Measurements from ENCODE around the gene SNX33. TPM values are rescaled to one million over a fixed set of nuclear protein-coding genes. Genes with fewer than 3 reads are reported as not detected.
"Not testable (repeated sequence)": the region's sequence is repeated elsewhere in the genome, so short reads cannot be mapped to it uniquely, and the experiment has no call there.

Gene SNX33
- total and polyA plus RNA-seq, 2 donors (not counting 1 experiment from before 2014, with no cell fraction given), result 0.22 to 0.59 TPM

- TF ChIP-seq CTCF (IDR thresholded peaks at IDR 0.05), result no peak
- TF ChIP-seq EZH2 (IDR thresholded peaks at IDR 0.05; ENCODE audit: borderline replicate concordance, insufficient read depth, low read depth, low read length, poor library complexity, severe bottlenecking), result no peak
- intact Hi-C loops (cut with micrococcal nuclease), result no loop called here
- Mint-ChIP-seq H3K27me3 (no peaks in the 10 kb centered on the region), H3K4me3 (no peak overlapping the region), H3K9me3 (ENCODE audit: insufficient read depth) (no peaks in the 10 kb centered on the region), H3K27ac (no peak overlapping the region), H3K4me1 (peaks cover 15% of the 10 kb centered on the region)
- Histone ChIP-seq H3K27ac (ENCODE audit: low read length in 2 of 2) (no peak overlapping the region), H3K36me3 (replicated peaks in 1 of 2; ENCODE audit: control extremely low read depth in 1 of 2, control insufficient read depth in 1 of 2, extremely low read depth in 1 of 2, insufficient read depth in 2 of 2, low read length in 1 of 2) (no peaks in the 10 kb centered on the region), H3K9ac (ENCODE audit: low read length) (no peak overlapping the region), H3K4me2 (replicated peaks; ENCODE audit: low read depth, low read length, poor library complexity, severe bottlenecking) (no peak overlapping the region), H3K4me1 (ENCODE audit: control insufficient read depth in 2 of 2, insufficient read depth in 2 of 2, low read length in 2 of 2) (peaks cover 6 to 15% of the 10 kb centered on the region in 2 donors), H3K4me3 (ENCODE audit: control extremely low read depth in 1 of 5, extremely low read depth in 1 of 5, insufficient read depth in 1 of 5, low read depth in 2 of 5, low read length in 4 of 5) (no peak overlapping the region), H3K79me2 (ENCODE audit: control insufficient read depth, insufficient read depth, low read length) (no peaks in the 10 kb centered on the region), H2AFZ (ENCODE audit: insufficient read depth, low read depth, low read length, poor library complexity, severe bottlenecking) (no peak overlapping the region), H4K20me1 (ENCODE audit: control insufficient read depth, insufficient read depth, low read length, poor library complexity, severe bottlenecking) (no peaks in the 10 kb centered on the region), H3K9me3 (ENCODE audit: control extremely low read depth in 1 of 3, control insufficient read depth in 2 of 3, insufficient read depth in 1 of 3, low read length in 2 of 3) (no peaks in the 10 kb centered on the region), H3K27me3 (replicated peaks in 1 of 4; ENCODE audit: control extremely low read depth in 1 of 4, control insufficient read depth in 3 of 4, insufficient read depth in 4 of 4, low read length in 3 of 4) (no peaks in the 10 kb centered on the region)
- ATAC-seq (ENCODE audit: low read depth), result no peak
- DNase-seq, result no peak
- ChIA-PET CTCF (interaction anchor here (1.2 kb wide), 1 partner anchor 12 kb away, joined by 4 read pairs; no protein-coding TSS in a partner anchor), POLR2A (no interaction called here)
- 93% methylated on average over 12 of the region's 14 CpGs for WGBS (ENCODE audit: insufficient coverage)
These were observed 58.4 kb downstream of the SNX33 start for GRCh38 chr15:75705854-75706681.

GRCh38 chr15:75706682-75706954 is 58.9 kb downstream of the SNX33 start:
- CTCF ChIA-PET, result interaction anchor here (0.7 to 1.2 kb wide), 2 partner anchors 12 to 416 kb away, joined by 3 to 4 read pairs; no protein-coding TSS in a partner anchor
- Mint-ChIP-seq H3K27ac (no peak overlapping the region), H3K27me3 (peaks cover 2% of the 10 kb centered on the region), H3K4me3 (no peak overlapping the region), H3K4me1 (peaks cover 10% of the 10 kb centered on the region), H3K9me3 (ENCODE audit: insufficient read depth) (no peaks in the 10 kb centered on the region)
- peaks cover 6 to 9% of the 10 kb centered on the region in 2 donors for H3K4me1 ChIP-seq (ENCODE audit: control insufficient read depth in 2 of 2, insufficient read depth in 2 of 2, low read length in 2 of 2)
- no peak overlapping the region for H3K4me3 ChIP-seq (ENCODE audit: control extremely low read depth in 1 of 5, extremely low read depth in 1 of 5, insufficient read depth in 1 of 5, low read depth in 2 of 5, low read length in 4 of 5)
- TF ChIP-seq EZH2 (IDR thresholded peaks at IDR 0.05; ENCODE audit: borderline replicate concordance, insufficient read depth, low read depth, low read length, poor library complexity, severe bottlenecking) (no peak), CTCF (IDR thresholded peaks at IDR 0.05) (no peak)
- no peak overlapping the region for H3K27ac ChIP-seq (ENCODE audit: low read length in 2 of 2)
- no peaks in the 10 kb centered on the region for H3K9me3 ChIP-seq (ENCODE audit: control extremely low read depth in 1 of 3, control insufficient read depth in 2 of 3, insufficient read depth in 1 of 3, low read length in 2 of 3)
- H2AFZ ChIP-seq (ENCODE audit: insufficient read depth, low read depth, low read length, poor library complexity, severe bottlenecking), result no peak overlapping the region
- H3K4me2 ChIP-seq (replicated peaks; ENCODE audit: low read depth, low read length, poor library complexity, severe bottlenecking), result no peak overlapping the region
- no peaks in the 10 kb centered on the region for H3K79me2 ChIP-seq (ENCODE audit: control insufficient read depth, insufficient read depth, low read length)
- no peaks in the 10 kb centered on the region for H4K20me1 ChIP-seq (ENCODE audit: control insufficient read depth, insufficient read depth, low read length, poor library complexity, severe bottlenecking)
- 90% methylated on average over 1 of the region's 2 CpGs for whole genome bisulfite sequencing (ENCODE audit: insufficient coverage)
- POLR2A ChIA-PET, result no interaction called here
- no peak overlapping the region for H3K9ac ChIP-seq (ENCODE audit: low read length)
- intact Hi-C loops (cut with micrococcal nuclease), result no loop called here
- H3K36me3 ChIP-seq (replicated peaks in 1 of 2; ENCODE audit: control extremely low read depth in 1 of 2, control insufficient read depth in 1 of 2, extremely low read depth in 1 of 2, insufficient read depth in 2 of 2, low read length in 1 of 2), result no peaks in the 10 kb centered on the region
- H3K27me3 ChIP-seq (replicated peaks in 1 of 4; ENCODE audit: control extremely low read depth in 1 of 4, control insufficient read depth in 3 of 4, insufficient read depth in 4 of 4, low read length in 3 of 4), result no peaks in the 10 kb centered on the region
- ATAC-seq (ENCODE audit: low read depth) (no peak), DNase-seq (no peak)

- H3K4me1 ChIP-seq (ENCODE audit: control insufficient read depth in 2 of 2, insufficient read depth in 2 of 2, low read length in 2 of 2); CTCF ChIA-PET; H4K20me1 ChIP-seq (ENCODE audit: control insufficient read depth, insufficient read depth, low read length, poor library complexity, severe bottlenecking); POLR2A ChIA-PET; H3K4me1 Mint-ChIP-seq; H3K9me3 ChIP-seq (ENCODE audit: control extremely low read depth in 1 of 3, control insufficient read depth in 2 of 3, insufficient read depth in 1 of 3, low read length in 2 of 3); H3K9me3 Mint-ChIP-seq (ENCODE audit: insufficient read depth); H3K79me2 ChIP-seq (ENCODE audit: control insufficient read depth, insufficient read depth, low read length); ATAC-seq (ENCODE audit: low read depth); H2AFZ ChIP-seq (ENCODE audit: insufficient read depth, low read depth, low read length, poor library complexity, severe bottlenecking); H3K4me3 Mint-ChIP-seq; H3K9ac ChIP-seq (ENCODE audit: low read length); H3K27ac Mint-ChIP-seq; DNase-seq; H3K36me3 ChIP-seq (replicated peaks in 1 of 2; ENCODE audit: control extremely low read depth in 1 of 2, control insufficient read depth in 1 of 2, extremely low read depth in 1 of 2, insufficient read depth in 2 of 2, low read length in 1 of 2); H3K4me2 ChIP-seq (replicated peaks; ENCODE audit: low read depth, low read length, poor library complexity, severe bottlenecking); intact Hi-C loops (cut with micrococcal nuclease); H3K27ac ChIP-seq (ENCODE audit: low read length in 2 of 2); H3K4me3 ChIP-seq (ENCODE audit: control extremely low read depth in 1 of 5, extremely low read depth in 1 of 5, insufficient read depth in 1 of 5, low read depth in 2 of 5, low read length in 4 of 5): not testable (repeated sequence)
- 43% methylated on average over 8 of the region's 15 CpGs for WGBS (ENCODE audit: insufficient coverage)
- peaks cover 16% of the 10 kb centered on the region for H3K27me3 Mint-ChIP-seq
- peaks cover 0 to 20% (median 9%) of the 10 kb centered on the region in 4 experiments for H3K27me3 ChIP-seq (replicated peaks in 1 of 4; ENCODE audit: control extremely low read depth in 1 of 4, control insufficient read depth in 3 of 4, insufficient read depth in 4 of 4, low read length in 3 of 4)
These were observed 61.7 kb downstream of the SNX33 start for GRCh38 chr15:75709458-75709857.
